Activated CD8-positive, alpha-beta T cell treated with anti-CD3 and anti-CD28 coated beads for 36 hours (primary cell): ENCODE measurements around the gene CREB3. TPM values are rescaled to one million over a fixed set of nuclear protein-coding genes. Genes with fewer than 3 reads are reported as not detected.

ENCODE experiments used
- ATAC-seq: fragments of 200-7000 bp; cut with Tn5 transposase; one replicate; pipeline ENCODE4 v1.10.0; 2021; ENCODE audit warnings: mild to moderate bottlenecking, moderate library complexity
- CTCF ChIA-PET: fragments of 350-600 bp; sonication (Branson Sonifier 250); formaldehyde crosslinking; loops from one replicate; lab custom pipeline; 2021; ENCODE audit warnings: antibody characterized with exemption; lab: Charles Lee
- POLR2A ChIA-PET: fragments of 350-600 bp; sonication (Branson Sonifier 250); formaldehyde crosslinking; loops from one replicate; lab custom pipeline; 2021; ENCODE audit warnings: antibody characterized with exemption; lab: Charles Lee
- DNase-seq: peaks from one replicate; pipeline ENCODE4 v3.0.0-alpha.2; 2020
- H3K27ac Mint-ChIP-seq: one replicate; pipeline ENCODE4 v1.8.0; 2021; ENCODE audit warnings: mild to moderate bottlenecking, mixed read lengths
- H3K27me3 Mint-ChIP-seq: one replicate; pipeline ENCODE4 v1.8.0; 2021; ENCODE audit warnings: mixed read lengths
- H3K36me3 Mint-ChIP-seq: one replicate; pipeline ENCODE4 v1.8.0; 2021; ENCODE audit warnings: low read depth, mixed read lengths
- H3K4me1 Mint-ChIP-seq: one replicate; pipeline ENCODE4 v1.8.0; 2021; ENCODE audit warnings: low read depth, mixed read lengths
- H3K4me3 Mint-ChIP-seq: one replicate; pipeline ENCODE4 v1.8.0; 2021; ENCODE audit warnings: mild to moderate bottlenecking, moderate library complexity, mixed read lengths
- H3K9me3 Mint-ChIP-seq: one replicate; pipeline ENCODE4 v1.8.0; 2021; ENCODE audit warnings: mixed read lengths
- CTCF ChIP-seq: fragments of 200-600 bp; IDR thresholded peaks from one replicate; pipeline ENCODE4 v1.8.0; 2022; ENCODE audit warnings: antibody characterized with exemption, mild to moderate bottlenecking
- intact Hi-C: fragments of 100-400 bp; cut with micrococcal nuclease; formaldehyde crosslinking; loops from one replicate; pipeline ENCODE4 v1.10.0; 2022
- total RNA-seq, 2 experiments: library from RNA; stranded (reverse); gene quantifications; one replicate each; pipeline ENCODE4 v1.2.3, GENCODE V29; 2021

The CREB3 gene
- total RNA-seq, 2 experiments from 2014 or later, result 22.3 to 22.4 TPM

DNA sequence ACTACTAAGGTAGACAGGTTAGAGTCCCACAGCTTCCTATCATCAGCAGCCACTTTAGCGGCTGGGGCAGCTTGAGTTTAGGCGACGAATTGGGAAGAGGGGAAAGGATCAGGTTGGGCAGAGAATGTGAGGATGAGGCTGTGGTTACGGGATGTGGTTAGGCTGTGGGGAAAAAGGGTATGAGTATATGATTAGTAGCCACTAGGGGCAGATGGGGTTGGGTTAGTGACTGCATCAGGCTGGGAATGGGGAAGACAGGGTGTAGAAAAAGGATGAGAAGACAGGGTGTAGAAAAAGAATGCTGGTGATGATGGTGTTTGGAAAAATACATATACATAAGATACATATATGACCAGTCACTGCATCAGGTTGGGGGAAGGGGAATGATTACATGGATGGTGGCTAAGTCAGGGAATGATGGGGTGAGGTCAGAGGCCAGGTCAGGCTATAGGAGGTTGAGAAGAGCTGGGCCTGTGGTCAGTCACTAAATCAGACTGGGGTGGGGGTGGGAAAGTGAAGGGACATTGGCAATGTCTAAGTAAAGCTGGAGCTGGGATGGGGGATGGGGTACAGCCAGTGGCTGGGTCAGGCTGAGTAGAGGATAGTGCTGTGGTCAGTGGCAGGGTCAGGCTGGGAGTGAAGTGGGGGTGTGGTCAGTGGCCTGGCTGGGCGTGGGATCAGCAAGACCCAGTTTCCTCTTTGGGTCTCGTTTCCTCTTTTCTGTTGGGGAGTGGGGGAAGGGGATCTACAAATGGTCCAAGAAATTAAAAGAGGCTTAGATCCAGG is 2.6 kb upstream of the CREB3 start:
- ATAC-seq (no peak), DNase-seq (peak; percentile 53)
- ChIA-PET POLR2A (interaction anchor here (0.6 to 3.2 kb wide), 7 partner anchors 38 to 121 kb away, joined by 3 to 17 read pairs (median 4); partner anchors contain the start of genes CCDC107 and RMRP), CTCF (interaction anchor here (0.6 to 14.0 kb wide), 17 partner anchors 15 to 152 kb away, joined by 3 to 170 read pairs (median 7); partner anchors contain the start of genes ARHGEF39, CCDC107, GBA2 and RGP1)
- Mint-ChIP-seq H3K4me3 (no peak overlapping the region), H3K27me3 (no peaks in the 10 kb centered on the region), H3K27ac (peak overlapping the region; percentile 53), H3K9me3 (no peaks in the 10 kb centered on the region), H3K36me3 (peaks cover 14% of the 10 kb centered on the region), H3K4me1 (peaks cover 24% of the 10 kb centered on the region)
- TF ChIP-seq CTCF, result peak; percentile 64
- intact Hi-C loops, result loop anchor here (5.0 kb wide), 3 partner anchors 73 to 128 kb away; partner anchors contain the start of genes CCDC107, HINT2 and RMRP

DNA sequence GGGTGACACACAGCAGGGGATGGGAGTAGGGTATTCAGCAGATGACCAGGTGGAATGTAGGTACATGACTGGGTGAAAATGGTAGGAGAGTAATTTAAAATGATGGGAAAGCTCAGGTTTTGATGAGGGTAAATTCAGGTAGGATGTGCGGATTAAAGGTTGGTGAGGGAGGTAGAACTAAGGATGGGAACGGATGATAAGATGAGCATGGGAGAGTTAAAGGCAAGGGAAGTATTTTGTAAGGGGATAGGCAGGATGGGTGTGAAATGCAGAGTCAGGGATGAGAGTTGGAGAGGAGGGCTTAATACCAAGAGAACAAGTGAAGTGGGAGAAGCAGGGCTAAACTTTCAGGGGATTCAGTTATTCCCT is 2.0 kb upstream of the CREB3 start:
- H3K36me3 Mint-ChIP-seq, result peaks cover 16% of the 10 kb centered on the region
- intact Hi-C loops, result loop anchor here (5.0 kb wide), 2 partner anchors 87 to 128 kb away; partner anchors contain the start of gene HINT2
- H3K27ac Mint-ChIP-seq, result peak overlapping the region; percentile 53
- CTCF ChIA-PET, result interaction anchor here (0.6 to 14.0 kb wide), 14 partner anchors 15 to 119 kb away, joined by 3 to 170 read pairs (median 10); partner anchors contain the start of genes ARHGEF39, CCDC107, GBA2 and RGP1
- no peak overlapping the region for H3K4me3 Mint-ChIP-seq
- no peaks in the 10 kb centered on the region for H3K27me3 Mint-ChIP-seq
- no peaks in the 10 kb centered on the region for H3K9me3 Mint-ChIP-seq
- peaks cover 24% of the 10 kb centered on the region for H3K4me1 Mint-ChIP-seq
- DNase-seq (no peak), ATAC-seq (no peak)
- no peak for TF ChIP-seq CTCF
- POLR2A ChIA-PET, result interaction anchor here (0.6 to 3.2 kb wide), 8 partner anchors 10 to 144 kb away, joined by 3 to 17 read pairs (median 3); partner anchors contain the start of genes CCDC107 and RMRP

GRCh38 chr9:35731415-35732184 is 866 bp upstream of the CREB3 start:
- Mint-ChIP-seq H3K27ac (peak overlapping the region; percentile 96), H3K4me3 (no peak overlapping the region), H3K27me3 (no peaks in the 10 kb centered on the region), H3K9me3 (no peaks in the 10 kb centered on the region), H3K4me1 (peaks cover 23% of the 10 kb centered on the region), H3K36me3 (peaks cover 19% of the 10 kb centered on the region)
- ChIA-PET CTCF (interaction anchor here (0.7 to 14.0 kb wide), 15 partner anchors 12 to 131 kb away, joined by 3 to 170 read pairs (median 8); partner anchors contain the start of genes ARHGEF39, CCDC107, GBA2 and HINT2), POLR2A (interaction anchor here (0.6 to 4.5 kb wide), 18 partner anchors 11 to 616 kb away, joined by 3 to 17 read pairs (median 3); partner anchors contain the start of genes CCDC107, MSMP and RMRP)
- ATAC-seq (no peak), DNase-seq (peak; percentile 41)
- TF ChIP-seq CTCF, result no peak
- intact Hi-C loops, result loop anchor here (5.0 kb wide), 2 partner anchors 86 to 129 kb away; partner anchors contain the start of gene HINT2

GRCh38 chr9:35732800-35733541 is 505 bp downstream of the CREB3 start:
- Mint-ChIP-seq H3K27me3 (no peaks in the 10 kb centered on the region), H3K27ac (peak overlapping the region; percentile 96), H3K4me1 (peaks cover 23% of the 10 kb centered on the region), H3K4me3 (no peak overlapping the region), H3K9me3 (no peaks in the 10 kb centered on the region), H3K36me3 (peaks cover 22% of the 10 kb centered on the region)
- POLR2A ChIA-PET, result interaction anchor here (0.8 to 4.5 kb wide), 11 partner anchors 12 to 621 kb away, joined by 3 to 17 read pairs (median 3); partner anchors contain the start of genes CCDC107, RMRP and SPAG8
- no peak for TF ChIP-seq CTCF
- DNase-seq (peak; percentile 68), ATAC-seq (peak; percentile 12)
- intact Hi-C loops, result loop anchor here (5.0 kb wide), 2 partner anchors 84 to 131 kb away; partner anchors contain the start of gene HINT2
- CTCF ChIA-PET, result interaction anchor here (1.0 to 14.0 kb wide), 9 partner anchors 13 to 129 kb away, joined by 4 to 170 read pairs (median 21); partner anchors contain the start of genes ARHGEF39, CCDC107, RMRP and TESK1
